SK-N-MC (cell line): ENCODE data around the gene GNG2.

Source experiments
- EZH2 ChIP-seq: fragments of 200-600 bp; sonication (generic); IDR thresholded peaks from one replicate; pipeline ENCODE4 v1.6.1; 2017; ENCODE audit warnings: antibody characterized with exemption
- FOXP2 ChIP-seq: optimal IDR thresholded peaks from 2 replicates; pipeline ENCODE3; 2011; ENCODE audit warnings: mild to moderate bottlenecking, moderate library complexity; ENCODE audit not compliant: insufficient read depth; ENCODE audit errors: extremely low read length, control extremely low read depth
- POLR2AphosphoS5 ChIP-seq: IDR thresholded peaks from 2 replicates; pipeline ENCODE4 v1.6.1; 2012; ENCODE audit warnings: mild to moderate bottlenecking, low read depth, low read length, borderline replicate concordance

DNA sequence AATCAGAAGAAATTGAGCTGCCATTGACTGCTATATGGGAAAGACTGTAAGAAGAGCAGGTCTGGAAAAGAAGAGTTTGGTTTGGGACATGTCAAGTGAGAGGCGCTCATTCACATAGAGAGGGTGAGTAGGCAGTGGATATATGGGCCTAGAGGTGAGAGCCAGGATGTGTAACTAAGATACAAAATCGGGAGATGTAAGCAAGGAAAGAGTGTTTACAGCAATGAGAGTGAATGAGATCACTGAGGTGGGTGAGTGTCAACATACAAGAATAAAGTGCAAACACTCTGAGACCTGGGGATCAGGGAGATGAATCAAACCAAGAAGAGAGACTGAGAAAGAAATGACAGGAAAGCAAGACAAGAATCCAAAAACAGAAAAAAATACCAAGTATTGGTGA lies 70.9 kb downstream of the GNG2 start:
- TF ChIP-seq EZH2 (no peak), POLR2AphosphoS5 (no peak), FOXP2 (no peak)
